HepG2 (cell line): ENCODE measurements around the gene VAV2. TPM values are rescaled to one million over a fixed set of nuclear protein-coding genes. Genes with fewer than 3 reads are reported as not detected.

Source experiments
- BCL3 ChIP-seq: sonication (generic); formaldehyde crosslinking; IDR thresholded peaks from 2 replicates; pipeline ENCODE4 v1.5.1; 2020; ENCODE audit warnings: mild to moderate bottlenecking, missing genetic modification reagents, moderate library complexity
- DPF2 ChIP-seq: sonication (generic); formaldehyde crosslinking; IDR thresholded peaks from 2 replicates; pipeline ENCODE4 v1.4.0; 2020; ENCODE audit warnings: mild to moderate bottlenecking, low read depth, missing genetic modification reagents, borderline replicate concordance
- FOXO4 ChIP-seq: sonication (generic); formaldehyde crosslinking; conservative IDR thresholded peaks from 2 replicates; pipeline ENCODE4 v1.8.1; 2023; ENCODE audit warnings: missing genetic modification reagents
- HIC2 ChIP-seq: sonication (generic); formaldehyde crosslinking; IDR thresholded peaks from 2 replicates; pipeline ENCODE4 v1.9.0; 2022; ENCODE audit warnings: low read depth, missing genetic modification reagents
- HOMEZ ChIP-seq: IDR thresholded peaks from 2 replicates; pipeline ENCODE4 v1.6.1; 2016; ENCODE audit warnings: low read depth
- HOXA5 ChIP-seq: sonication (generic); formaldehyde crosslinking; IDR thresholded peaks from 2 replicates; pipeline ENCODE4 v1.4.0; 2020; ENCODE audit warnings: missing genetic modification reagents
- KDM1A ChIP-seq: IDR thresholded peaks from 2 replicates; pipeline ENCODE4 v1.6.1; 2016; ENCODE audit warnings: missing compliant biosample characterization
- MEIS1 ChIP-seq: sonication (generic); formaldehyde crosslinking; IDR thresholded peaks from 2 replicates; pipeline ENCODE4 v1.9.0; 2021; ENCODE audit warnings: mild to moderate bottlenecking, missing genetic modification reagents, moderate library complexity, borderline replicate concordance
- NR1H2 ChIP-seq: sonication (generic); formaldehyde crosslinking; IDR thresholded peaks from 2 replicates; pipeline ENCODE4 v1.8.1; 2022; ENCODE audit warnings: low read depth, missing genetic modification reagents, borderline replicate concordance
- RFX5 ChIP-seq: IDR thresholded peaks from 2 replicates; pipeline ENCODE4 v1.6.1; 2011; ENCODE audit warnings: low read depth, low read length, improper control_type of control experiment
- SIN3A ChIP-seq: IDR thresholded peaks from 2 replicates; pipeline ENCODE4 v1.6.1; 2011; ENCODE audit warnings: low read depth, mild to moderate bottlenecking, control low read depth, low read length, borderline replicate concordance
- THYN1 ChIP-seq: sonication (generic); formaldehyde crosslinking; IDR thresholded peaks from 2 replicates; pipeline ENCODE4 v1.8.1; 2023; ENCODE audit warnings: low read depth, mild to moderate bottlenecking, moderate library complexity, missing genetic modification reagents, borderline replicate concordance
- XRCC5 ChIP-seq: fragments of 200-400 bp; formaldehyde crosslinking; optimal IDR thresholded peaks from 2 replicates; pipeline ENCODE3; 2017; ENCODE audit warnings: mild to moderate bottlenecking, low read length
- ZBTB38 ChIP-seq: sonication (generic); formaldehyde crosslinking; IDR thresholded peaks from 2 replicates; pipeline ENCODE4 v1.5.1; 2020; ENCODE audit warnings: mild to moderate bottlenecking, missing genetic modification reagents
- ZBTB7A ChIP-seq: sonication (generic); formaldehyde crosslinking; IDR thresholded peaks from 2 replicates; pipeline ENCODE4 v1.8.0; 2022; ENCODE audit warnings: mild to moderate bottlenecking, missing genetic modification reagents
- ZMYM4 ChIP-seq: sonication (generic); formaldehyde crosslinking; IDR thresholded peaks from 2 replicates; pipeline ENCODE4 v1.8.1; 2023; ENCODE audit warnings: mild to moderate bottlenecking, missing genetic modification reagents
- ZNF337 ChIP-seq: sonication (generic); formaldehyde crosslinking; IDR thresholded peaks from 2 replicates; pipeline ENCODE4 v1.5.1; 2020; ENCODE audit warnings: missing genetic modification reagents, low read depth, mild to moderate bottlenecking, borderline replicate concordance
- ZNF350 ChIP-seq: sonication (generic); formaldehyde crosslinking; IDR thresholded peaks from 2 replicates; pipeline ENCODE4 v1.4.0; 2020; ENCODE audit warnings: mild to moderate bottlenecking, low read depth, missing genetic modification reagents, borderline replicate concordance
- ZNF460 ChIP-seq: sonication (generic); formaldehyde crosslinking; IDR thresholded peaks from 2 replicates; pipeline ENCODE4 v1.5.1; 2020; ENCODE audit warnings: missing genetic modification reagents, mild to moderate bottlenecking, borderline replicate concordance
- ZNF552 ChIP-seq: sonication (generic); formaldehyde crosslinking; IDR thresholded peaks from 2 replicates; pipeline ENCODE4 v1.9.0; 2022; ENCODE audit warnings: missing genetic modification reagents, mild to moderate bottlenecking, borderline replicate concordance
- ZNF7 ChIP-seq: IDR thresholded peaks from 2 replicates; pipeline ENCODE4 v1.6.1; 2016; ENCODE audit warnings: missing biosample characterization, missing genetic modification reagents
- polyA plus RNA-seq, 8 experiments: library from polyadenylated mRNA; depleted of rRNA in 3 of 8; stranded (reverse) in 7 of 8; unstranded in 1 of 8; fragments of >200 nt; fragmentation: Illumina TruSeq in 4 of 8; extraction: Trizol in 4 of 8; gene quantifications; 2 replicates each; pipeline versions ENCODE4 v1.2.1 to v1.2.3, GENCODE V29; 2011 to 2016; ENCODE audit warnings: low read depth in 4 of 8, missing spikeins in 1 of 8, mixed read lengths in 1 of 8; ENCODE audit not compliant: insufficient read depth in 1 of 8
- total RNA-seq, 5 experiments: library from RNA; depleted of rRNA; stranded (reverse); fragments of >200 nt; fragmentation: Illumina TruSeq; extraction: Trizol; gene quantifications; 2 replicates each; pipeline ENCODE4 v1.2.3, GENCODE V29; 2016; ENCODE audit warnings: low read depth in 1 of 5

VAV2 gene
- total and polyA plus RNA-seq, 2 of the 13 experiments (the other 11 are each of a cell fraction or from before 2014, with no cell fraction given) = 22.5 to 22.9 TPM

- TF ChIP-seq ZBTB38 (CRISPR knock-in tag) (peak; percentile 66; the same call in 1 of the 2 replicates), ZNF350 (CRISPR knock-in tag) (no peak), THYN1 (CRISPR knock-in tag) (no peak), ZNF460 (CRISPR knock-in tag) (no peak), DPF2 (peak; percentile 55; the same call in 1 of the 2 replicates), SIN3A (no peak), ZMYM4 (CRISPR knock-in tag) (peak; percentile 29; the same call in 1 of the 2 replicates), BCL3 (CRISPR knock-in tag) (no peak), NR1H2 (CRISPR knock-in tag) (no peak), ZNF552 (CRISPR knock-in tag) (no peak), ZNF337 (no peak), RFX5 (no peak), HOXA5 (CRISPR knock-in tag) (no peak), KDM1A (CRISPR knock-in tag) (no peak), HIC2 (peak; percentile 47; the same call in 1 of the 2 replicates), MEIS1 (CRISPR knock-in tag) (peak; percentile 71; the same call in 1 of the 2 replicates), ZBTB7A (peak; percentile 55; the same call in 1 of the 2 replicates), HOMEZ (CRISPR knock-in tag) (no peak), XRCC5 (peak; percentile 40), ZNF7 (CRISPR knock-in tag) (no peak), FOXO4 (CRISPR knock-in tag) (no peak)
These were observed 278.8 kb downstream of the VAV2 start (continued) for GRCh38 chr9:133713150-133713959.
